ENCODE measurements around the gene LCE7A. TPM values are rescaled to one million over a fixed set of nuclear protein-coding genes. Genes with fewer than 3 reads are reported as not detected.
A peak's percentile ranks its signal among the peaks of the same experiment; 100 is the strongest.

Gene LCE7A
- total and polyA plus RNA-seq, 2 donors (not counting 1 experiment from before 2014, with no cell fraction given): not detected

DNA sequence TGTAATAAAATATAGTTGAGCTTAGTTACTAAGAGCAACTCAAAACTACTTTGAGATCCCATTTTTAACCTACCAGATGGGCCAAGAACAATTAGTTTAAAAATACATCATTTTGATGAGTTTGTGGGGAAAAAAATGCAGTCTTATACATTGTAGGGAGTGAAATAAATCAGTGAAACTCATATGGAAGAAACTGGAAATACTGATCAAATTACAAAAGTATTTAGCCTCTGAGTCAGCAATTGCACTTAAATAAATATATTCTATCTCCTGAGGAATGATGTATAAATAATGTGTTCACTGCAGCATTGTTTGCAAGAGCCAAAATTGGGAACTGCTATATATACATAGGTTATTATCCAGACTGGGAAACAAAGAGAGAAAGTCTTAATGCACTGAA, 13.7 kb downstream of the LCE7A start:
- H3K4me3 ChIP-seq (replicated peaks in 1 of 4; ENCODE audit: control extremely low read depth in 1 of 4, insufficient read depth in 1 of 4, low read depth in 3 of 4, low read length in 4 of 4): no peak overlapping the region
- H2AFZ ChIP-seq (ENCODE audit: low read length): no peak overlapping the region
- H3K27ac ChIP-seq (ENCODE audit: insufficient read depth, low read length): no peak overlapping the region
- no peaks in the 10 kb centered on the region for H3K79me2 ChIP-seq (ENCODE audit: control insufficient read depth, insufficient read depth, low read length)
- TF ChIP-seq, protein P1, sequence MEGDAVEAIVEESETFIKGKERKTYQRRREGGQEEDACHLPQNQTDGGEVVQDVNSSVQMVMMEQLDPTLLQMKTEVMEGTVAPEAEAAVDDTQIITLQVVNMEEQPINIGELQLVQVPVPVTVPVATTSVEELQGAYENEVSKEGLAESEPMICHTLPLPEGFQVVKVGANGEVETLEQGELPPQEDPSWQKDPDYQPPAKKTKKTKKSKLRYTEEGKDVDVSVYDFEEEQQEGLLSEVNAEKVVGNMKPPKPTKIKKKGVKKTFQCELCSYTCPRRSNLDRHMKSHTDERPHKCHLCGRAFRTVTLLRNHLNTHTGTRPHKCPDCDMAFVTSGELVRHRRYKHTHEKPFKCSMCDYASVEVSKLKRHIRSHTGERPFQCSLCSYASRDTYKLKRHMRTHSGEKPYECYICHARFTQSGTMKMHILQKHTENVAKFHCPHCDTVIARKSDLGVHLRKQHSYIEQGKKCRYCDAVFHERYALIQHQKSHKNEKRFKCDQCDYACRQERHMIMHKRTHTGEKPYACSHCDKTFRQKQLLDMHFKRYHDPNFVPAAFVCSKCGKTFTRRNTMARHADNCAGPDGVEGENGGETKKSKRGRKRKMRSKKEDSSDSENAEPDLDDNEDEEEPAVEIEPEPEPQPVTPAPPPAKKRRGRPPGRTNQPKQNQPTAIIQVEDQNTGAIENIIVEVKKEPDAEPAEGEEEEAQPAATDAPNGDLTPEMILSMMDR (conservative IDR thresholded peaks at IDR 0.05 in 1 of 2, IDR thresholded peaks at IDR 0.05 in 1 of 2; ENCODE audit: low read depth in 1 of 2, low read length in 2 of 2): no peak
- TF ChIP-seq EZH2 (IDR thresholded peaks at IDR 0.05; ENCODE audit: low read length, missing control alignments): no peak
- no peaks in the 10 kb centered on the region for H3K9me3 ChIP-seq (ENCODE audit: control insufficient read depth, insufficient read depth, low read depth, low read length)
- H4K20me1 ChIP-seq (ENCODE audit: control insufficient read depth, extremely low read depth, insufficient read depth, low read length): no peaks in the 10 kb centered on the region
- no peak overlapping the region for H3K4me2 ChIP-seq (ENCODE audit: extremely low read depth, insufficient read depth, low read length)
- no peak overlapping the region for H3K9ac ChIP-seq (ENCODE audit: insufficient read depth, low read length)
- H3K4me1 ChIP-seq (ENCODE audit: control insufficient read depth, extremely low read depth, insufficient read depth, low read length): peaks cover 2% of the 10 kb centered on the region
- no peaks in the 10 kb centered on the region for H3K27me3 ChIP-seq (ENCODE audit: control insufficient read depth, insufficient read depth, low read length)
- no peaks in the 10 kb centered on the region for H3K36me3 ChIP-seq (ENCODE audit: control insufficient read depth, insufficient read depth, low read length)
- peak; percentile 23 to 52 for DNase-seq (ENCODE audit: low read depth in 2 of 2)

DNA sequence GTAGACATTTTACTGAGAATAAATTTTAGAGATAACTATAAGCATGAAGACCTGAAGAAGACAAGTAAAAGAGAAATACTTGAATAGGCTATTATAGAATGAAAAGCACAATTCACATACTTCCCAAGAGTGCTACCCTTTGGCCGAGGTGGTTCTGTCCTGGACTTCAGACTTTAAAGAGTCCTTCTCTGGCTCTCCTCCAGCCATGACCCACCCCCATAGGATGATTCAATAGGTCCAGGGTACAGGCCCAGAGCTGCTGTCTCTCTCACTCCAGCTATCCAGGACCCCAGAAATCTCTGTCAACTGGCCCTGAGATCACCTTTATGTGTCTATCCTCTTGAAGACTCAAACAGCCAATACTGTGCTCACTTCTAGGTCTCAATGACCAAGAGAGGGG, 17.0 kb downstream of the LCE7A start:
- Histone ChIP-seq H3K4me2 (ENCODE audit: extremely low read depth, insufficient read depth, low read length) (no peak overlapping the region), H2AFZ (ENCODE audit: low read length) (no peak overlapping the region), H3K9me3 (ENCODE audit: control insufficient read depth, insufficient read depth, low read depth, low read length) (no peaks in the 10 kb centered on the region), H3K9ac (ENCODE audit: insufficient read depth, low read length) (no peak overlapping the region), H3K79me2 (ENCODE audit: control insufficient read depth, insufficient read depth, low read length) (no peaks in the 10 kb centered on the region), H3K27ac (ENCODE audit: insufficient read depth, low read length) (no peak overlapping the region), H4K20me1 (ENCODE audit: control insufficient read depth, extremely low read depth, insufficient read depth, low read length) (no peaks in the 10 kb centered on the region), H3K4me3 (replicated peaks in 1 of 4; ENCODE audit: control extremely low read depth in 1 of 4, insufficient read depth in 1 of 4, low read depth in 3 of 4, low read length in 4 of 4) (no peak overlapping the region), H3K36me3 (ENCODE audit: control insufficient read depth, insufficient read depth, low read length) (no peaks in the 10 kb centered on the region), H3K27me3 (ENCODE audit: control insufficient read depth, insufficient read depth, low read length) (no peaks in the 10 kb centered on the region), H3K4me1 (ENCODE audit: control insufficient read depth, extremely low read depth, insufficient read depth, low read length) (peaks cover 2% of the 10 kb centered on the region)
- TF ChIP-seq, protein P1 (conservative IDR thresholded peaks at IDR 0.05 in 1 of 2, IDR thresholded peaks at IDR 0.05 in 1 of 2; ENCODE audit: low read depth in 1 of 2, low read length in 2 of 2): no peak
- TF ChIP-seq EZH2 (IDR thresholded peaks at IDR 0.05; ENCODE audit: low read length, missing control alignments): no peak
- DNase-seq (ENCODE audit: low read depth in 2 of 2): no peak

DNA sequence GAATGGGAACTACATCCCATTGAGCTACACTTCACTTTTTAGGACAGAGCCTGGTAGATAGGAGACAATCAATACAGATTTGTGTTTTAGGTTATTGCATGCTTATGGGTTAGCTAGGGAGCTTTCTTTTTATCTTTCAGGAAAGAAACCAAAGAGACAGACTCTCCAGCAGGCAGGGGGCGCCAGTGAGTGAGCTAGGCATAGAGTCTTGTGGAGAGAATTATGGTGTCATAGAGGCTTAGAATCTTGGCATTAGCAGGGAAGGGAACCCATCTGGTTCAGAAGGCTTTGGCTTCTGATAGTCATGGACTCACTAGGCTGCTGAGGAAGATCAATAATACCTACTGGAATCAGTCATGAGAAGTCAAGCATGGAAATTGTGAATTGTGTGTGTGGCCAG, 18.2 kb downstream of the LCE7A start, which contains the start of gene SMCP:
SMCP (plus strand) TSS at position 281 of the 400 bp plus-strand sequence. CDS start 6,101 bp downstream, outside the sequence.
- Histone ChIP-seq H3K79me2 (ENCODE audit: control insufficient read depth, insufficient read depth, low read length) (no peaks in the 10 kb centered on the region), H3K4me3 (replicated peaks in 1 of 4; ENCODE audit: control extremely low read depth in 1 of 4, insufficient read depth in 1 of 4, low read depth in 3 of 4, low read length in 4 of 4) (no peak within 1 kb of the TSS)

More for the DNA sequence above, 18.2 kb downstream of the LCE7A start, which contains the start of gene SMCP:
- H4K20me1 ChIP-seq (ENCODE audit: control insufficient read depth, extremely low read depth, insufficient read depth, low read length): no peaks in the 10 kb centered on the region
- peaks cover 2% of the 10 kb centered on the region for H3K4me1 ChIP-seq (ENCODE audit: control insufficient read depth, extremely low read depth, insufficient read depth, low read length)
- H3K36me3 ChIP-seq (ENCODE audit: control insufficient read depth, insufficient read depth, low read length): no peaks in the 10 kb centered on the region
- no peak within 1 kb of the TSS for H3K4me2 ChIP-seq (ENCODE audit: extremely low read depth, insufficient read depth, low read length)
- TF ChIP-seq EZH2 (IDR thresholded peaks at IDR 0.05; ENCODE audit: low read length, missing control alignments): no peak
- TF ChIP-seq, protein P1 (conservative IDR thresholded peaks at IDR 0.05 in 1 of 2, IDR thresholded peaks at IDR 0.05 in 1 of 2; ENCODE audit: low read depth in 1 of 2, low read length in 2 of 2): no peak
- no peaks in the 10 kb centered on the region for H3K27me3 ChIP-seq (ENCODE audit: control insufficient read depth, insufficient read depth, low read length)
- H2AFZ ChIP-seq (ENCODE audit: low read length): no peak within 1 kb of the TSS
- no peak within 1 kb of the TSS for H3K27ac ChIP-seq (ENCODE audit: insufficient read depth, low read length)
- no peak within 1 kb of the TSS for H3K9ac ChIP-seq (ENCODE audit: insufficient read depth, low read length)
- H3K9me3 ChIP-seq (ENCODE audit: control insufficient read depth, insufficient read depth, low read depth, low read length): no peaks in the 10 kb centered on the region
- DNase-seq (ENCODE audit: low read depth in 2 of 2): no peak

Measured in fibroblast of lung (primary cell).